ENCODE results near the gene CAMK1D. TPM values are rescaled to one million over a fixed set of nuclear protein-coding genes. Genes with fewer than 3 reads are reported as not detected.

The CAMK1D gene
- total RNA-seq, 1 experiment from 2014 or later = 6.3 TPM

DNA sequence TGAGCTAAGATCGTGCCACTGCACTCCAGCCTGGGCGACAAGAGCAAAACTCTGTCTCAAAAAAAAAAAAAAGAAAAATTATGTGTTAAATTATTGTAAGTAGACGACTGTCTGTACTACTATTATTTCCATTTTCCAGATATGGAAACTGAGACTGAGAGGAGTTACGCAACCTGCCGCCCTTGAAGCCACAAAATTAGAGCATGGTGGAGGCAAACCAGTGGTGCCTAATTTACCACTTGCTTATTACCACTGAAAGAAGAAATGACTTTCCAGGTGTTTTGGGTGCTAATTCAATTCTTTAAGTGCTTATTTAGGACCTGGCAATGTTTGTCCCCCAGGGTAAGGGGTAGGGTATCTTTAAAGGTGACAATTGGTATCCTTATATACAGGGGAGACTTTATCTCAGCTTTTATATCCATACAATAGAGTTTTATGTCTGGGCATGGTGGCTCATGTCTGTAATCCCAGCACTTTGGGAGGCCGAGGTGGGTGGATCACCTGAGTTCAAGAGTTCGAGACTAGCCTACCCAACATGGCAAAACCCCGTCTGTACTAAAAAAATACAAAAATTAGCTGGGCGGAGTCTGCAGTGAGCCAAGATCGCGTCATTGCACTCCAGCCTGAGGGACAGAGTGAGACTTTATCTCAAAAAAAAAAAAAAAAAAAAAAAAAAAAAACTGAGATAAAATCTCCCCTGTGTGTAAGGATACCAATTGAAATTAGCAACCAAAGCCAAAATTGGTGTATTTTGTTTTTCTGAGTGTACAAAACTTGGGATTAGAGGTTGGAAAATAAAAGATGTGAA lies 16.6 kb upstream of the CAMK1D start:
- Histone ChIP-seq H2AFZ (ENCODE audit: low read length) (no peak overlapping the region), H3K4me2 (ENCODE audit: insufficient read depth, insufficient read length, low read length) (no peak overlapping the region)

More for the DNA sequence above, 16.6 kb upstream of the CAMK1D start:
- Histone ChIP-seq H3K4ac (ENCODE audit: low read depth, low read length) (no peak overlapping the region), H3K56ac (ENCODE audit: insufficient read length, low read depth, low read length) (no peak overlapping the region), H3K27ac (ENCODE audit: insufficient read length, low read depth, low read length) (no peak overlapping the region), H2BK120ac (ENCODE audit: low read depth, low read length, poor library complexity, severe bottlenecking) (no peak overlapping the region), H3K9ac (ENCODE audit: extremely low read depth, insufficient read length, low read length) (no peak overlapping the region), H3K79me2 (ENCODE audit: insufficient read depth, low read length) (no peaks in the 10 kb centered on the region), H3K9me3 (ENCODE audit: control insufficient read depth, low read depth, low read length) (no peaks in the 10 kb centered on the region), H3K18ac (ENCODE audit: insufficient read length, low read depth, low read length) (no peak overlapping the region), H3T11ph (ENCODE audit: low read length) (no peak overlapping the region), H4K20me1 (ENCODE audit: control insufficient read depth, insufficient read depth, insufficient read length) (no peaks in the 10 kb centered on the region), H3K23me2 (ENCODE audit: insufficient read length, low read depth, low read length, poor library complexity, severe bottlenecking) (no peaks in the 10 kb centered on the region), H4K8ac (replicated peaks; ENCODE audit: insufficient read length, low read depth, low read length) (no peak overlapping the region), H3K23ac (ENCODE audit: insufficient read length, low read depth, low read length) (no peak overlapping the region), H2BK15ac (ENCODE audit: low read depth, low read length) (no peak overlapping the region), H4K91ac (ENCODE audit: insufficient read length, low read depth, low read length) (no peak overlapping the region), H2BK5ac (ENCODE audit: insufficient read length, low read length) (no peak overlapping the region), H3K4me1 (ENCODE audit: insufficient read depth, low read length) (no peaks in the 10 kb centered on the region; the same call in 1 of the 2 replicates), H3K79me1 (ENCODE audit: insufficient read depth, low read depth, low read length, poor library complexity, severe bottlenecking) (no peaks in the 10 kb centered on the region), H2BK20ac (ENCODE audit: low read depth, low read length, poor library complexity, severe bottlenecking) (no peak overlapping the region), H4K5ac (ENCODE audit: insufficient read length, low read depth, low read length) (no peak overlapping the region), H2AK5ac (ENCODE audit: insufficient read length, low read length) (no peak overlapping the region), H3K14ac (ENCODE audit: insufficient read depth, low read length) (no peak overlapping the region), H3K27me3 (ENCODE audit: insufficient read depth, low read length) (no peaks in the 10 kb centered on the region), H2BK12ac (ENCODE audit: insufficient read length, low read depth, low read length) (no peak overlapping the region)
- no peak for TF ChIP-seq CTCF (conservative IDR thresholded peaks at IDR 0.05)
- no peak overlapping the region for H3K27ac Mint-ChIP-seq
- no peaks in the 10 kb centered on the region for H3K9me3 Mint-ChIP-seq
- 0 out of 7 replicates have a peak, but pooled peaks cover 0 to 1% (median 0%) of the 10 kb centered on the region in 3 experiments for H3K36me3 Mint-ChIP-seq (ENCODE audit: insufficient read depth in 1 of 3, low read depth in 3 of 3)
- DNase-seq = no peak
- no peak overlapping the region for H3K4me3 Mint-ChIP-seq
- peaks cover 2 to 5% of the 10 kb centered on the region in 2 experiments; a peak in 3 of 4 replicates for H3K4me1 Mint-ChIP-seq
- no peaks in the 10 kb centered on the region for H3K27me3 Mint-ChIP-seq (ENCODE audit: low read depth)
- WGBS (ENCODE audit: extremely low coverage, insufficient read length, low lambda C conversion rate) = no CpG with 5 or more reads among the region's 11 CpGs

Measured in H9 (cell line).